Stomach (tissue), 9 donors: ENCODE data around the gene ARAP3. TPM values are rescaled to one million over a fixed set of nuclear protein-coding genes. Genes with fewer than 3 reads are reported as not detected.
A peak's percentile ranks its signal among the peaks of the same experiment; 100 is the strongest.

ENCODE experiments used
- DNase-seq, 2 donors: peaks; one replicate each; pipeline versions ENCODE4 v3.0.0 to v3.0.0-alpha.2; 2013 to 2019
- H3K27ac ChIP-seq, 5 donors: fragments of 200-600 bp in 4 of 5; sonication (generic) in 4 of 5; one replicate each; pipeline ENCODE4 v1.5.1; 2013 to 2019; ENCODE audit warnings: mild to moderate bottlenecking in 1 of 5, moderate library complexity in 1 of 5
- H3K27me3 ChIP-seq, 3 donors: fragments of 200-600 bp; sonication (generic); one replicate each; pipeline ENCODE4 v1.5.1; 2017 to 2019; ENCODE audit warnings: mixed run types in 1 of 3
- H3K36me3 ChIP-seq, 4 donors: fragments of 200-600 bp; sonication (generic); 1 replicate in 3 of 4; 2 replicates in 1 of 4; pipeline ENCODE4 v1.5.1; 2016 to 2019
- H3K4me1 ChIP-seq, 4 donors: fragments of 200-600 bp; sonication (generic); one replicate each; pipeline ENCODE4 v1.5.1; 2016 to 2019
- H3K4me3 ChIP-seq, 4 donors: fragments of 200-600 bp; sonication (generic) in 3 of 4; one replicate each; pipeline ENCODE4 v1.5.1; 2016 to 2019; ENCODE audit warnings: mild to moderate bottlenecking in 1 of 4
- H3K9me3 ChIP-seq, 4 donors: fragments of 200-600 bp; sonication (generic); one replicate each; pipeline ENCODE4 v1.5.1; 2016 to 2019
- CTCF ChIP-seq, 7 experiments: fragments of 450-650 bp in 4 of 7; fragments of 200-600 bp in 3 of 7; sonication (generic) in 3 of 7; IDR thresholded peaks; one replicate each; pipeline ENCODE4 v1.5.1; 2016 to 2019; ENCODE audit warnings: antibody characterized with exemption in 7 of 7, control low read depth in 2 of 7, mild to moderate bottlenecking in 1 of 7
- EP300 ChIP-seq: sonication (generic); formaldehyde crosslinking; IDR thresholded peaks from one replicate; pipeline ENCODE4 v1.6.1; 2017; ENCODE audit warnings: antibody characterized with exemption
- POLR2A ChIP-seq, 4 donors: fragments of 450-650 bp; IDR thresholded peaks; one replicate each; pipeline ENCODE4 v1.6.1; 2016; ENCODE audit warnings: antibody characterized with exemption in 4 of 4, control low read depth in 2 of 4, mild to moderate bottlenecking in 1 of 4, moderate library complexity in 1 of 4
- POLR2AphosphoS5 ChIP-seq, 3 donors: sonication (generic); formaldehyde crosslinking; IDR thresholded peaks; one replicate each; pipeline ENCODE4 v1.6.1; 2016; ENCODE audit warnings: antibody characterized with exemption in 3 of 3
- WGBS, 5 donors: extraction: QIAGEN DNeasy Blood & Tissue Kit in 3 of 5; methylation state at CpG; one replicate each; pipeline versions ENCODE4 v1.1.5 to v1.1.7; 2013 to 2018; 5-methylcytosine and 5-hydroxymethylcytosine counted together
- intact Hi-C: fragments of 100-400 bp; cut with DNase I; formaldehyde crosslinking; loops from one replicate; pipeline ENCODE4 v1.15.1; 2023; ENCODE audit warnings: low total_unique reads
- polyA plus RNA-seq, 3 donors: library from polyadenylated mRNA; stranded (reverse); fragments of 200-250 nt; gene quantifications; one replicate each; pipeline ENCODE4 v1.2.3, GENCODE V29; 2013
- total RNA-seq, 5 donors: library from RNA; depleted of rRNA; stranded (reverse); fragments of >200 nt; gene quantifications; one replicate each; pipeline versions ENCODE4 v1.1.0 to v1.2.3, GENCODE V29; 2014 to 2016
- donor health status: healthy with polysubstance abuse.
- donor health status: Bipolar disorder and iron deficiency.
- donor health status: healthy.

The ARAP3 gene
- total and polyA plus RNA-seq, 8 donors: 2.3 to 11.9 (median 5.6) TPM

- WGBS, 5 donors: 93 to 100% (median 94%) methylated on average over 2 of the region's 2 CpGs
- peaks cover 6 to 66% (median 13%) of the 10 kb centered on the region in 3 donors for H3K27me3 ChIP-seq
- no peak for DNase-seq
- H3K9me3 ChIP-seq: no peaks in the 10 kb centered on the region
- H3K27ac ChIP-seq: no peak overlapping the region
- peaks cover 9 to 15% (median 12%) of the 10 kb centered on the region in 4 donors for H3K4me1 ChIP-seq
- H3K4me3 ChIP-seq: no peak overlapping the region
- intact Hi-C loops: loop anchor here (5.0 kb wide), 1 partner anchor 186 kb away; no protein-coding TSS in a partner anchor
- H3K36me3 ChIP-seq: no peaks in the 10 kb centered on the region
- no peak for TF ChIP-seq POLR2AphosphoS5 (IDR thresholded peaks at IDR 0.05)
- TF ChIP-seq EP300: no peak
- TF ChIP-seq POLR2A (IDR thresholded peaks at IDR 0.05): no peak
- TF ChIP-seq CTCF (IDR thresholded peaks at IDR 0.05): no peak
These were observed 14.4 kb upstream of the ARAP3 start for GRCh38 chr5:141696431-141696830.

- TF ChIP-seq CTCF (IDR thresholded peaks at IDR 0.05) (no peak), EP300 (no peak), POLR2A (IDR thresholded peaks at IDR 0.05) (no peak), POLR2AphosphoS5 (IDR thresholded peaks at IDR 0.05) (no peak)
- H3K9me3 ChIP-seq: no peaks in the 10 kb centered on the region
- peaks cover 9 to 15% (median 12%) of the 10 kb centered on the region in 4 donors for H3K4me1 ChIP-seq
- 37 to 55% (median 49%) methylated on average over 11 of the region's 11 CpGs for WGBS, 5 donors
- peaks cover 6 to 65% (median 8%) of the 10 kb centered on the region in 3 donors for H3K27me3 ChIP-seq
- H3K27ac ChIP-seq: peak overlapping the region in 2 of 5 donors; percentile 17 to 40
- intact Hi-C loops: loop anchor here (5.0 kb wide), 1 partner anchor 187 kb away; no protein-coding TSS in a partner anchor
- peak; percentile 48 to 77 for DNase-seq
- no peaks in the 10 kb centered on the region for H3K36me3 ChIP-seq
- H3K4me3 ChIP-seq: no peak overlapping the region
These were observed 13.7 kb upstream of the ARAP3 start for GRCh38 chr5:141695627-141696215.

DNA sequence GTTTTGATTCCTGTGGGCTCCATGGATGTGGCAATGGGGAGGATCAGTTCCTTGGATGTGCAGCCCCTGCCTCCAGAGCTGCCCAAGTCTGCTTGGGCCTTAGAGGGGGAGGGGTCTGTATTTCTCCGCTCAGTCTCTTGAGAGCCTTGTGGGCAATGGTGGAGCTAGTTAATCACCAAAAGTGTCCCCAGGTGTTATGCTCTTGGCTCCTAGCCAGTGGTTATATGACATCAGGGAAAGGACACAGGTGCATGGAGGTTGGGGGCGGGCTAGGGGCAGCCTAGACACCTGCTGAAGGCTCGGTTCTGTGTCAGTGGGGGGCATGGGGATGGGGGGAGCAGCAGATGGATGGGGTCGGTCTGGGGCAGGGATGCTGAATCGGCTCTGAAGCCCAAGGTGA, 12.4 kb upstream of the ARAP3 start:
- Histone ChIP-seq H3K27me3 (peaks cover 3 to 59% (median 3%) of the 10 kb centered on the region in 3 donors), H3K4me3 (no peak overlapping the region), H3K27ac (no peak overlapping the region), H3K4me1 (peaks cover 9 to 15% (median 12%) of the 10 kb centered on the region in 4 donors), H3K9me3 (no peaks in the 10 kb centered on the region), H3K36me3 (no peaks in the 10 kb centered on the region)
- no peak for DNase-seq
- WGBS, 5 donors: 65 to 79% (median 69%) methylated on average over 5 of the region's 5 CpGs
- intact Hi-C loops: loop anchor here (5.0 kb wide), 1 partner anchor 263 kb away; the partner anchor contains the start of gene PCDH12
- TF ChIP-seq POLR2AphosphoS5 (IDR thresholded peaks at IDR 0.05) (no peak), EP300 (no peak), CTCF (IDR thresholded peaks at IDR 0.05) (no peak), POLR2A (IDR thresholded peaks at IDR 0.05) (no peak)

DNA sequence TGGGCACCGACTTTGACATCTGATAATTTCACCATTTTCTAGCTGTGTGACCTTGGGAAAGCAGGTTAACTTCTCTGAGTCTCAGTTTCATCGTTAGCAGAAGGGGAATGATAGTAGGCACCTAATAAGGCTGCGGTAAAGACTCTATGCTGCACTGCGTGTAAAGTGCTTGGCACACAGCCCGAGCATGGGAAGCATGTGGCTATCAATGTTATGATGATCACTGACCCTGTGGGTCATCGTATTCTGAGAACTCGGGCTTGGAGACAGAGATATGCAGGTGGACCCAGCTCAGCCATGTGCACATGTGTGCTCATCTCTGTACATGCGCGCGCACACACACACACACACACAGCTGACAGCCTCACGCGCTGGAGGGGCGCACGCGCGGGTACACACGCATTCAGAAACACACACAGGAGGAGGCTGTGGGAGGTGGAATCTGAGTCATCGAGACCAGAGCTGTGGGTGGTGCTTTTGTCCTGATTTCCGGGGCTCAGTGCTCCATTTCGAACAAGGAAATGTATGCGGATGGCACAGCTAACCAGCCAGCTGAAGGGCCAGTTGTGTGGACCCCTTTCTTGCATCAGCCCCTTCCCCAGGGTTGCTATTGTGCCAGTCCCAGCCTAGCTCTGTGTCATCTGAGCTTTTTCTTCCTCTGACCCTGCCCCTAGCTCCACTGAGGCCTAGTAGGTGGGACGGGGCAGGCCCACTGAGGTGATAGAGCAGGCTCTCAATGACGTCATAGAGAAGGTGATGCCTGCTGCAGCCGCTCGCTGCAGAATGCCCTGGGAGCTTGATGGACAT, 11.1 kb upstream of the ARAP3 start:
- no peak overlapping the region for H3K4me3 ChIP-seq
- H3K36me3 ChIP-seq: no peaks in the 10 kb centered on the region
- H3K27ac ChIP-seq: no peak overlapping the region
- H3K4me1 ChIP-seq: peaks cover 9 to 15% (median 12%) of the 10 kb centered on the region in 4 donors
- intact Hi-C loops: loop anchor here (5.0 kb wide), 1 partner anchor 264 kb away; the partner anchor contains the start of gene PCDH12
- H3K27me3 ChIP-seq: peaks cover 0 to 52% (median 0%) of the 10 kb centered on the region in 3 donors
- DNase-seq: no peak
- no peaks in the 10 kb centered on the region for H3K9me3 ChIP-seq
- no peak for TF ChIP-seq EP300
- TF ChIP-seq POLR2AphosphoS5 (IDR thresholded peaks at IDR 0.05): no peak
- TF ChIP-seq CTCF (IDR thresholded peaks at IDR 0.05): no peak
- TF ChIP-seq POLR2A (IDR thresholded peaks at IDR 0.05): no peak
- WGBS, 5 donors: 54 to 67% (median 59%) methylated on average over 25 of the region's 25 CpGs
